ENCODE results near the gene GLIPR2.
A peak's percentile ranks its signal among the peaks of the same experiment; 100 is the strongest.
"Not testable (repeated sequence)": the region's sequence is repeated elsewhere in the genome, so short reads cannot be mapped to it uniquely, and the experiment has no call there.

GLIPR2 gene

DNA sequence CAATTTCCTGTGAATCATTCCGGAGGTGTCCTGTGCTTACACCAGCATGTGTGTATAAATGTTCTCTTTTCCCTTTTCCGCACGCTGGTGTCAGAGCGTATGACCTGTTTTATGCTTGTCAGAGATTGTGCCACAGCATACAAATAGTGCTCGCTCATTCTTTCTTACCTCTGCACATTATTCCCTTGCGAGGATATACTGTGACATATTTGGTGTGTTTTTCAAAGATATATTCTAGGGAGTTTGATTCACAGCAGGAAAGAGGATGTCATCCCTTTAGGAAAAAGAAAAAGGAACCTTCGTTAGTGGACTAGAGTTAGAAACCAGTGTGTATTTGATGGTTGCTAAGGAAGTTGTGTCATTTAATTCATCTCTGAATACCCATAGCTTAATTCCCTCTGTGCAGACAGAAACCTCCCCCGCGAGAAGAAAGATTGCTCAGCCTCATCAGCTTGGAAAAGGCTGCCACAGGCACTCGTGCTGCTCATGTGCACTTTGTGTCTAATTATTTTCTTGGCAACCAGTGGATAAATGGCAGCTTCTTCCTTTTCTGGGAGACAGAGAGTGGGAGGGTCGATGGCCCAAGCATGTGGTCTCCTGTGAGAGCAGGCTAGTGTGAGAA, 17.9 kb downstream of the GLIPR2 start:
- H3K4me3 ChIP-seq (ENCODE audit: low read length), result no peak overlapping the region
- DNase-seq (ENCODE audit: low read depth, low spot score), result no peak

DNA sequence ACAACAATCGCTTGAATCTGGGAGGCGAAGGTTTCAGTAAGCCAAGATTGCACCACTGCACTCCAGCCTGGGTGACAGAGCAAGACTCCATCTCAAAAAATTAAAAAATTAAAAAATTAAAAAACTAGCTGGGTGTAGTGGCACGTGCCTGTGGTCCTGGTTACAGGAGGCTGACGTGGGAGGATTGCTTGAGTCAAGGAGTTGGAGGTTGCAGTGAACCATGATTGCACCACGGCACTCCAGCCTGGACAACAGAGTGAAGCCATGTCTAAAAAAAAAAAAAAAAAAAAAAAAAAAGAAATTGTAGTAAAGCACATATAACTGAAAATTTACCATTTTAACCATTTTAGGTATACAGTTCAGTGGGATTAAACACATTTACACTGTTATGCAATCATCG, 19.6 kb downstream of the GLIPR2 start:
- H3K4me3 ChIP-seq (ENCODE audit: low read length), result no peak overlapping the region
- DNase-seq (ENCODE audit: low read depth, low spot score), result no peak

DNA sequence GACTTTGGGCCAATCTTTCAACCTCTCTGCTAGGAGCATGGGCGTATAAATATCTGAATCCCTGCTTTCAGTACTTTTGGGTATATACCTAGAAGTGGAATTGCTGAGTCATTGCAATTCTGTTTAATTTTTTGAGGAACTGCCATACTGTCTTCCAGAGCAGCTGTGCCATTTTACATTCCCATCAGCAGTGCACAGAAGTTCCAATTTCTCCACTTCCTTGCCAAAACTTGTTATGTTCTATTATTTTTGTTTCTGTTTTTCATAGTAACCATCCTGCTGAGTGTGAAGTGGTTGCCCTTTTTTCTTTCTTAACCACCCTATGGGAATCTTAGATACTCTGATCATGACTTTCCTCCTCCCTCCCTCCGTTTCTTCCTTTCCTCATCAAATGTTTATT, 21.6 kb downstream of the GLIPR2 start:
- no peak for DNase-seq (ENCODE audit: low read depth, low spot score)
- H3K4me3 ChIP-seq (ENCODE audit: low read length), result no peak overlapping the region

DNA sequence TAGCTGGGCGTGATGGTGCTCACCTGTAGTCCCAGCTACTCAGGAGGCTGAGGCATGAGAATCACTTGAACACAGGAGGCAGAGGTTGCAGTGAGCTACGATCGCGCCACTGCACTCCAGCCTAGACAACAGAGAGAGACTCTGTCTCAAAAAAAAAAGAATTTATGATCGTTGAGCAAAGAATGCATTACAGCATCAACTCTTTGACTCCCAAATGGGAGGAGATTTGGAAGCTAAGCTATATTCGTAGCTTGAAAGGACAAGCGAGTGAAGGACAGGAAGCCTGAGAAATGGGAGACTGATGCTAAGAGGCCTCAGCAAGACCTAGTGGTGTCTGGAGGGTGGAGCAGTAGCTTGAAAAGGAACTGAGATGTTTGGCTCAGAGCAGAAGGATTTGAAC, 22.4 kb downstream of the GLIPR2 start:
- H3K4me3 ChIP-seq (ENCODE audit: low read length), result no peak overlapping the region
- DNase-seq (ENCODE audit: low read depth, low spot score), result no peak

DNA sequence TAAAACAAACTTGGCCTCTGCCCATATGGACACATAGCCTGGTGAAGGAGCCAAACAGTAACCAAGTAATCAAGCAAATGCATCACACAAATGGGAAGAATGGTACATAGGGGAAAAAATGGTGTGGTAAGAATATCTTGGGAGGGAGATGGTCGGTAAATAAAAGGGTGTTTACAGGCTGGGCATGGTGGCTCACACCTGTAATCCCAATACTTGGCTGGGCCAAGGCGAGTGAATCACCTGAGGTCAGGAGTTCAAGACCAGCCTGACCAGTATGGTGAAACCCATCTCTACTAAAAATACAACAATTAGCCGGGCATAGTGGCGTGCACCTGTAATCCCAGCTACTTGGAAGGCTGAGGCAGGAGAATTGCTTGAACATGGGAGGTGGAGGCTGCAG, 23.0 kb downstream of the GLIPR2 start:
- H3K4me3 ChIP-seq (ENCODE audit: low read length); DNase-seq (ENCODE audit: low read depth, low spot score): not testable (repeated sequence)

DNA sequence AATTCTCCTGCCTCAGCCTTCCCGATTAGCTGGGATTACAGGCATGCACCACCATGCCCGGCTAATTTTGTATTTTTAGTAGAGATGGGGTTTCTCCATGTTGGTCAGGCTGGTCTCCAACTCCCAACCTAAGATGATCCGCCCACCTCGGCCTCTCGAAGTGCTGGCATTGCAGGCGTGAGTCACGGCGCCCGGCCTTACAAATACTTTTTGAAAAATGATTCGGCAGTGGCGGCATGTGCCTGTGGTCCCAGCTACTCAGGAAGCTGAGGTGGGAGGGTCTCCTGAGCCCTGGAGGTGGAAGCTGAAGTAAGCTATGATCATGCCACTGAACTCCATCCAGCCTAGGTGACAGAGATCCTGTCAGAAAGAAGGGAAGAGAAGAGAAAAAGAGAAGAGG, 23.6 kb downstream of the GLIPR2 start:
- not testable (repeated sequence) for H3K4me3 ChIP-seq (ENCODE audit: low read length)

DNA sequence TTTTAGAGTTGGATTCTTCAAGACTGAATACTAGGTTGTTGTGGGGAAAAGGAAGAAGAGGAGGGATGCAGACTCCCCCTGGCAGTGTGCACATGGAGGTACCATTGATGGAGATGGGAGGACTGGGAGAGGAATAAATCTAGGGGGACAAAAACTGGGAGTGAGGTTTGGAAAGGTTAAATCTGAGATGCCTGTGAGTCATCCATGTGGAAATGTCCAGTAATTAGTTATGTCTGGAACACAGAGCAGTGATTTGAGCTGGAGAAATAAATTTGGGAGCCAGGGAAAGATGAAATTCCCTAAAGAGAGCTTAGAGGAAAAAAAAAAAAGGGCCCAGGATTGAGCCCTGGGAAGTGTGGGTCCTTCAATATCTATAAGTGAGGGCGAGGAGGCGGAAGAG, 24.7 kb downstream of the GLIPR2 start:
- DNase-seq (ENCODE audit: low read depth, low spot score), result no peak
- no peak overlapping the region for H3K4me3 ChIP-seq (ENCODE audit: low read length)

More for the DNA sequence above, 23.6 kb downstream of the GLIPR2 start:
- DNase-seq (ENCODE audit: low read depth, low spot score), result not testable (repeated sequence)

DNA sequence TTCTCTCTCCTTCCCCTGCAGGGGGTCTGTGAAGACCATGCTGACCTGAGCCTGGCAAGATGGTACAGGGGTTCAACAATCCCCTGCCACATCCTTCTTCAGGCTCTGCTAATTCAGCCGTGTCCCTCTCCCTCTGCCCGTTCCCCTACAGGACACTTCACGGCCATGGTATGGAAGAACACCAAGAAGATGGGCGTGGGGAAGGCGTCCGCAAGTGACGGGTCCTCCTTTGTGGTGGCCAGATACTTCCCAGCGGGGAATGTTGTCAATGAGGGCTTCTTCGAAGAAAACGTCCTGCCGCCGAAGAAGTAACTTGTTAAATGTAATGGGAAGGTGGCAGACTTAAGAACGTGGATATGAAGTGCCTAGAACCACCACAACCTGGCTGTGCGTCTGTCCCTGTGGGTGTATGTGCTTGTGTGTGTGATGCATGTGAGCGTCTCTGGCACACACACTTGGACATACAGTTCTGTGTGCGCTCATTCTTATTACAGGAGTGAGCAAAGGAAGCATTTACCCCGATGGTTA, 25.7 kb downstream of the GLIPR2 start:
- no peak overlapping the region for H3K4me3 ChIP-seq (ENCODE audit: low read length)
- DNase-seq (ENCODE audit: low read depth, low spot score), result no peak

DNA sequence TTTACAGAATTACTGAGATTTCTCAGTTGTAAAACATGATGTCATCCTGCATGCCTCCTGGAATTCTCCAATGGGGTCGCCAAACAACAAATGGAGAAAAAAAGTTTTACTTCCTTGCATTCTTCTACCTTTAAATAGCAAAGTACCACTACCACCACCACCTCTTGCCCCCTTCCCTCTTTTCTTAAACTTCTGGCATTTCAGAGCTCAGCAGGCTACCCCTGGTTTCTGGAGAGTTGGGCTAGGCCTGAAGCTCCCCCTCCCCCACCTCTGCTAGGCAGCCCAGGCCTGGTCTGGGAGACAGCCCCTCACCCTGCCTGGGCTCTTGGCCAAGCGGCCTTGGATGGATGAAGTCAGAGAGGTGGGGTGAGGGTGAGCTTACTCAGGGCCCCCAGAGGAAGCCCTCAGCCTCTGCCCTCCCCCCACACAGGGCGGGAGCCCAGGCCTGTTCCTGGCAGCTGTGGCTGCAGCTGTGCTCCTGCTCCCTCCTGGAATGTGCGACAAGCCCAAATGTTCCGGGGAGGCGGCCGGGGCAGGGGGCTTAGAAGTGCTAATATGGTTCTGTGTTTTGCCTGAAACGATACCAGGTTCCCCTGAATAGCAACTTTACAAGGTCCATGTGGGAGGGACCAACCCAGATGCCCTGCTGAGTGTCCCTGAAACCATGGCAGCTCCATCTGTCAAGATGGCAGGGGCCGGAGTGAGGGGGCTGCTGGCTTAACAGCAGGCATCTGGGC, 26.7 kb downstream of the GLIPR2 start:
- no peak overlapping the region for H3K4me3 ChIP-seq (ENCODE audit: low read length)
- DNase-seq (ENCODE audit: low read depth, low spot score), result no peak

DNA sequence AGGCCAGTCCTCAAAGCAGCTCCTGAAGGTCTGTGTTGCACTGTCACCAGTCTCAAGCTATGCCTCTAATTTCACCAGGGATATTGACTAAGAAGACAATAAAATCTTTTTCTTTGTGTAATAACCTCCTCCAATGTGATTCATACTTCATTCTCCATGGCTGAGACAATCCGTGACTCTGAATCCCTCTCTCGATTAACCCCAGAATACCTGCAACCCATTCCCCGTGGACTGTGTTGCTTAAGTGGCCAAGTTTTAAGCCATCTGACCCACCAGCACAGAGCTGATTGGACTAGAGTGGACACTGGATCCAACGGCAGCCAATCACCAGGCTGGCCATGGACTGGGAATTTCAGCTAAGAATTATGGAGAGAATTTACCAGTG, 27.2 kb downstream of the GLIPR2 start:
- no peak overlapping the region for H3K4me3 ChIP-seq (ENCODE audit: low read length)
- no peak for DNase-seq (ENCODE audit: low read depth, low spot score)

DNA sequence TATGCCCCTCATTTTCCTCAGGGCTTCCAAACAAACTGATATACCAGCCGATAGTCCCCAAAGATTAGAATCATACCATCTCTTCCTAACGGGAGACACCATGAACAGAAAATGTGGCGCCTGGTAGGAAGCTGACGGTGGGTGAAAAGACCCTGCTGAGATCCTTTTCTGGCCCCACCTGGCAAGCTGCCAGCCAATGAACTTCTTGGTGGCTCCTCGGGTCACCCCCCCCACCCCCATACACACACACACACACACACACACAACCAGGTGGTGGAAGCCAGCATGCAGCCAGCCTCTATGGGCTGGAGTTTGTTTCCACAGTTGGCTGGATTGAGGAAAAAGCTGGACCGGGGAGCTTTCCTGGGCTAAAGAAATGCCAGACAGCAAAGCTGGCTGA, 27.8 kb downstream of the GLIPR2 start:
- no peak for DNase-seq (ENCODE audit: low read depth, low spot score)
- no peak overlapping the region for H3K4me3 ChIP-seq (ENCODE audit: low read length)

DNA sequence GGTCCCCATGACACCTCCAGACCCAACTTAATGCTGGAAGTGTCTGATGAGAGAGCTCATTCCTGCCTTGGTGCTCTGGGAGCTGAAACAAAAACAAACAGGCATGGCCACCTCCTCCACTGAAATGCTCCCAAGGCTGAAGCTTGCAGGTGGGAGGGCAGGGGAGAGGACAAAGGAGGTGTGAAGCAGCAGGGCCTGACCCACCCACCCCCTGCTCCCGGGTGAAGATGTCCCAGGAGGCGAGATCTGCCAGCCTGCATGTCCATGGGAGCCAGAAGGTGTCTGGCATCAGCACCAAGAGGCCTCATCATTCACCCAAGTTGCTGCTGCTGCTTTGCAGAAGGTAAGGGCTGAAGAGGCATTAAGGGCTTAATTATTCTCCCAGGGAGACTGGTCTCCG, 28.5 kb downstream of the GLIPR2 start:
- no peak for DNase-seq (ENCODE audit: low read depth, low spot score)
- H3K4me3 ChIP-seq (ENCODE audit: low read length), result no peak overlapping the region

DNA sequence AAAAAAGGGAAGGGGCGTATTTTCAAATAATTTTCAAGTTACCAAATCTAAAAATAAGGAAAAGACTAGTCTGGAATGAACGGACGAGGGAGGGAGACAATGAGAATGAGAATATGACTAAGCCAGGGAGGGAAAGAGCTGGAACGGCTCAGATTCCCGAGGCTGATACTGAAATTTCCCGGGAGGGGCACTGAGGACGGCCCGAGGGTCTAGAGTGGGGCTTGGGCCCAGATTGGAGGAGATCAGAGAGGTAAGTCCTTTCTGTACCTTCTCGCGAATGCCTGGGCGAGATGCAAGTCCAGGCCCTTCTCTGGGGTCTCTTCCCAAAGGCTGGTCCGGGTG, 29.3 kb downstream of the GLIPR2 start:
- no peak overlapping the region for H3K4me3 ChIP-seq (ENCODE audit: low read length)
- no peak for DNase-seq (ENCODE audit: low read depth, low spot score)

DNA sequence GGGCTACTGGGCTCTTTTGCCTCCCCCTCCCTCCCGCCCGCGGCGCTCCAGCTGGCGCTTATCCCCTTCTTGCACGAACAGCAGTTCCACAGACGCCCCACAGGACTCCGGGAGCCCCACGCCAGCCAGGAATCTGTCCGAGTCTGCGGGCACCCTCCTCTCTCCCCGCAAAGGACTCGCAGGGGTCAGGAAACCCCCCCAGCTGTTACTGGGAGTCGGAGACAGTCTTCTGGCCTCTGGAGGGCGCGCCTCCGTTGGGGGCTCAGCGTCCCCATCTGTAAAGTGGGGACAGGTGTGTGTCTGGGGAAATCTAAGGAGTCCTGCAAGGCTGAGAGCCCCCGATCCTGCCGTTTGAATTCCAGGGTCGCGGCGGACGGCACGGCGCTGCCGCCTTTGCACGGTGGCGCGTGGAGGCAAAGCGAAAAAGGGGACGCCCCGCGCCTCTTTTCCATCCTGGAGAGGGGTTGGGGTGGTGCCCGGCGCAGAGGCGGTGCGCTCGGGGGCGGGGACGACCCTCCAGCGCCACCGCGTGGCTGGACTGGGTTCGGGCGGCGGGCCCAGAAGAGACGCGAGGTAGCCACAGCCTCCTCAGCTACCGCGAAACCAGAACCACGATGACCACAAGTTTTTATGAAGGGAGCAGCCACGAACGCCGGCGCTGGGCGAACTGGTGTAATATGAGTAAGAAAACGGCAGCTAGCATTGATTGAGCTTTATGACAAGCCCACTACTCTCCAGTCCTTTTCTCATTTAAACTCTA, 29.8 kb downstream of the GLIPR2 start:
- peak; percentile 35 for DNase-seq (ENCODE audit: low read depth, low spot score)
- peak overlapping the region; percentile 53 for H3K4me3 ChIP-seq (ENCODE audit: low read length)

DNA sequence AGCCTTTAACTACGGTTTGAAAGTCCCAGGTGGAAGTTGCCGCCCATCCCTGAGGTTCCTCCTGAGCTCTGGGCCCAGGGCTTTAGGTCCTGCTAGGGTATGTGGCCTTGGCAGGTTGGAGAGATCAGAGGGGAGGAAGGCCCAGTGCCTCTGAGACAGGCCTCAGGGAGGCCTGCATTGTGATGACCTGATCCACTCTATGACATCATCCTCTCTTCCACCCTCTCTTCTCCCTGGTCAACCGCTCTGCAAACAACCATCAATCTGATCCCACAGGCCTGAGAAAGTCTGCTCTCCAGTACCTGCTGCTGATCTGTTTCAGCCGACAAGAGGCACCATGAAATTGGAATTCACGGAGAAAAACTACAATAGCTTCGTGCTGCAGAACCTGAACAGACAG, 32.6 kb downstream of the GLIPR2 start, which contains the start of gene CCIN:
TSS of gene CCIN (plus strand) at position 223 of the 400 bp plus-strand sequence. CDS start at position 338, 115 bp downstream.
- H3K4me3 ChIP-seq (ENCODE audit: low read length), result no peak within 1 kb of the TSS
- no peak for DNase-seq (ENCODE audit: low read depth, low spot score)

DNA sequence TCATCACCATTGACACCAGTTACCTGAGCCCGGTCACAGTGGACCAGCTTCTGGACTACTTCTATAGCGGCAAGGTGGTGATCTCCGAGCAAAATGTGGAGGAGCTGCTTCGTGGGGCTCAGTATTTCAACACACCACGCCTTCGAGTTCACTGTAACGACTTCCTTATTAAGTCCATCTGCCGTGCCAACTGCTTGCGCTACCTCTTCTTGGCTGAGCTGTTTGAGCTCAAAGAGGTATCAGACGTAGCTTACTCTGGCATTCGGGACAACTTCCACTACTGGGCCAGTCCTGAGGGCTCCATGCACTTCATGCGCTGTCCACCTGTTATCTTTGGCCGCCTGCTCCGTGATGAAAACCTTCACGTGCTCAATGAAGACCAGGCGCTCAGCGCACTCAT, 33.2 kb downstream of the GLIPR2 start:
- no peak overlapping the region for H3K4me3 ChIP-seq (ENCODE audit: low read length)
- no peak for DNase-seq (ENCODE audit: low read depth, low spot score)

DNA sequence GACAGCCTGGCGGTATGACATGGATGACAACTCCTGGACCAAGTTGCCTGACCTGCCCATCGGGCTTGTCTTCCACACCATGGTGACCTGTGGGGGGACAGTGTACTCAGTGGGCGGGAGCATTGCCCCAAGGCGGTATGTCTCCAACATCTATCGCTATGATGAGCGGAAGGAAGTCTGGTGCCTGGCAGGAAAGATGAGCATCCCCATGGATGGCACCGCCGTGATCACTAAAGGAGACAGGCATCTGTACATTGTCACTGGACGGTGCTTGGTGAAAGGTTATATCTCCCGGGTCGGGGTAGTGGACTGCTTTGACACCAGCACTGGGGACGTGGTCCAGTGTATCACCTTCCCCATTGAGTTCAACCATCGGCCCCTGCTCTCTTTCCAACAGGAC, 34.0 kb downstream of the GLIPR2 start:
- no peak overlapping the region for H3K4me3 ChIP-seq (ENCODE audit: low read length)
- no peak for DNase-seq (ENCODE audit: low read depth, low spot score)

DNA sequence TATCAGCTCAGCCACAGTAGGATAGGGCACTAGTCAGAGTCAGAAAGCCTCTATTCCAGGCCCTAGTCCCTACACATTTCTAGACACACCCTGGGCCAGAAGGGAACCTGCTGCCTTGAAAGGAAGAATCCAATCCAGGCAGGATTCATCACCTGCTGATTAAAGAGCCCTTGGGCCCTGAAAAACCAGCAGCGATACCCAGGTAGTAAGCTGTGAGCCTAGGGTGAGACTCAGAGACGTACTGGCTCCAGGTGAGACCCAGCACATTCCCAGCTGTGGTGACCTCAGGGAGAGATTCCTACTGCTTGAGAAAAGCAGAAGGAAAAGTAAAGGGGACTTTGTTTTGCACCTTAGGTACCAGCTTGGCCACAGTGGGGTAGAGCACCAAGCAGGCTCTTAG, 37.3 kb downstream of the GLIPR2 start:
- no peak for DNase-seq (ENCODE audit: low read depth, low spot score)
- no peak overlapping the region for H3K4me3 ChIP-seq (ENCODE audit: low read length)

DNA sequence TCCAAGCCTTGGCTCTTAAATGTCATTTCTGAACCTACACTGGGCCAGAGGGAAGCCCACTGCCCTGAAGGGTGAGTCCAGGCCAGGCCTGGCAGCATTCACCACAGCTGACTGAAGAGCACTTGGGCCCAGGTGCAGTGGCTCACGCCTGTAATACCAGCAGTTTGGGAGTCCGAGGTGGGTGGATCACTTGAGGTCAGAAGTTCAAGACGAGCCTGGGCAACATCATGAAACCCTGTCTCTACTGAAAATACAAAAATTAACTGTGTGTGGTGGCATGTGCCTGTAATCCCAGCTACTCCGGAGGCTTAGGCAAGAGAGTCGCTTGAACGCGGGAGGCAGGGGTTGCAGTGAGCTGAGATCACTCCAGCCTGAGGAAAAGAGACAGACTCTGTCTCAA, 37.7 kb downstream of the GLIPR2 start:
- DNase-seq (ENCODE audit: low read depth, low spot score), result no peak
- H3K4me3 ChIP-seq (ENCODE audit: low read length), result no peak overlapping the region

DNA sequence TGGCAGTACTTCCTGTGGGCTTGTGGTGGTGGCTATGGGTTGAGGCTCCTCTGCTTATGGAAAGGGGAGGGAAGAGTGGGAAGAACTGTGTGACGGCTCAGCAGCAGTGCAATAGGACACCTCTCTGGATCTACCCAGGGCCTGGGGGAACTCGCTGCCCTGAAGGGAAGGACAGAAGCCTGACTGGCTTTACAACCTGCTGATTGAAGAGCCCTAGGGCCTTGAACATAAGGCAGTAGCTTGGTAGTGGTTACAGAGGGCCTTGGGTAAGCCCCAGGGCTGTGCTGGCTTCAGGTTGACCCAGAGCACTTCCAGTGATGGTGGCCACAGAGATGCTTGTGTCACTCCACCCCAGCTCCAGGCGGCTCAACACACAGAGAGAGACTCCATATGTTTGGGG, 38.2 kb downstream of the GLIPR2 start:
- DNase-seq (ENCODE audit: low read depth, low spot score), result no peak
- no peak overlapping the region for H3K4me3 ChIP-seq (ENCODE audit: low read length)

Measured in Jurkat, Clone E6-1 (cell line).